ENCODE data around the gene RAD51B. TPM values are rescaled to one million over a fixed set of nuclear protein-coding genes. Genes with fewer than 3 reads are reported as not detected.
A peak's percentile ranks its signal among the peaks of the same experiment; 100 is the strongest.

RAD51B gene
- total RNA-seq, 1 experiment from 2014 or later = 20.0 TPM

DNA sequence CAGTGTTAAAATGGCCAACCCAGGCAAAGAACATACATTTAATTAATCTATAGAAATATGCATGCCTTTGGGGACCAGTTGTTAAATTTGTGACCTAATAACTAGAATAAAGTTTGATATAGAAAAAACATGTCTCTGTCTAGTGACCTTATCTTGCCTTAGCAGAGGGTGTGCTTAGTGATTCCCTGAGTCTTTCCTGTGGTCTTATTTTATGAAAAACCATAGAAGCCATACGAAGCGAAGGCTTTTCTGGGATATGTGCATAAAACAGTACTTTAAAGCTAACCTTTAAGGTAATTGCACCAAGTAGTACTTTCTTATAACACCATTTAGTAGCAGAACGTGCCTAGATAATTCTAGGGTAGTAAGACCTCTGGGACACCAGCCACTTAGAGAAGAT lies 593.9 kb downstream of the RAD51B start:
- CTCF ChIA-PET = no interaction called here
- peak overlapping the region; percentile 84; the same call in 1 of the 2 replicates for H3K27ac ChIP-seq (ENCODE audit: low read depth, low read length)

DNA sequence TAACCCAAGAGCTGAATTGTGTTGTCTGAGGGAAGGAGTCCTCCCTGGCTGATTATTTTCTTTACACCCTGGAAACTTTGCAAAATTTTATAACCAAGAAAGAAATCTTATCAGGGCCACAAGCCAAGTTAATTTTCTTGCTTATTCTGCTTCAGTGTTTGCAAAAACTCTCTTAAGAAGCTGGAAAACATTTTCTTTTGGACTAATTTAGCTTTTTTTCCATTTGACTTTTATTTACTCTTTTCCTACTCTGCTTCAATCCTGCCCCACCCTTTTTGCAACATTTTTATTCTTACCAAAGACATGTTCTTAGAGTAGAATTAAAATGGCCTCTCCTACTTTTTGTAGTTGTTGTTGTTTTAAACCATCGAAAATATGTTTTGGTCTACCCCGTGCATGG lies 594.5 kb downstream of the RAD51B start:
- no peaks in the 10 kb centered on the region for H4K20me1 ChIP-seq (ENCODE audit: insufficient read depth)
- H3K9ac ChIP-seq (ENCODE audit: low read length) = no peak overlapping the region
- POLR2A ChIA-PET = no interaction called here
- no peak overlapping the region for H3K4me2 ChIP-seq (ENCODE audit: low read length)
- RAD21 ChIA-PET (ENCODE audit: low non-redundant PET in 1 of 2, low total read pairs in 2 of 2, uncharacterized antibody in 2 of 2, unreplicated experiment in 2 of 2) = no interaction called here
- no peak overlapping the region for H3K4me3 ChIP-seq (replicated peaks in 1 of 2; ENCODE audit: low read depth in 1 of 2, low read length in 2 of 2)
- no peaks in the 10 kb centered on the region for H3K27me3 ChIP-seq (ENCODE audit: insufficient read depth, low read length)
- H3K27ac ChIP-seq (ENCODE audit: low read depth, low read length) = peak overlapping the region; percentile 84; the same call in 1 of the 2 replicates
- no peaks in the 10 kb centered on the region for H3K36me3 ChIP-seq (ENCODE audit: control insufficient read depth in 1 of 2, insufficient read depth in 2 of 2, low read length in 2 of 2)
- DNase-seq (ENCODE audit: low read depth, low spot score) = no peak
- H3K79me2 ChIP-seq (ENCODE audit: insufficient read depth, low read length) = no peaks in the 10 kb centered on the region
- H2AFZ ChIP-seq (ENCODE audit: low read depth, low read length, poor library complexity, severe bottlenecking) = no peak overlapping the region
- H3K4me1 ChIP-seq (ENCODE audit: control insufficient read depth in 1 of 2, insufficient read depth in 2 of 2, low read length in 2 of 2) = peaks cover 49 to 55% of the 10 kb centered on the region in 2 experiments
- CTCF ChIA-PET = no interaction called here
- no peak for ATAC-seq
- intact Hi-C loops (cut with micrococcal nuclease) = no loop called here
- H3K9me2 ChIP-seq (ENCODE audit: insufficient read depth) = no peaks in the 10 kb centered on the region
- no TSS peak for BruUV-seq (replicated peaks)
- H3K9me3 ChIP-seq (ENCODE audit: control insufficient read depth in 1 of 2, insufficient read depth in 1 of 2, low read depth in 1 of 2, low read length in 2 of 2) = no peaks in the 10 kb centered on the region
- TF ChIP-seq CEBPB (IDR thresholded peaks at IDR 0.05; ENCODE audit: low read depth) (no peak), JUND (IDR thresholded peaks at IDR 0.05) (no peak), YY1 (IDR thresholded peaks at IDR 0.05; ENCODE audit: extremely low read depth, insufficient replicate concordance, low read depth, low read length) (no peak), TCF7L2 (IDR thresholded peaks at IDR 0.05; ENCODE audit: borderline replicate concordance, extremely low read depth, insufficient read depth, insufficient read length) (no peak), ZNF274 (IDR thresholded peaks at IDR 0.05; ENCODE audit: low read depth, low read length) (no peak), ELF1 (IDR thresholded peaks at IDR 0.05; ENCODE audit: borderline replicate concordance, low read depth) (no peak), SIN3A (IDR thresholded peaks at IDR 0.05; ENCODE audit: low read depth) (no peak), RAD21 (IDR thresholded peaks at IDR 0.05; ENCODE audit: low read depth) (no peak), POLR2A (IDR thresholded peaks at IDR 0.05; ENCODE audit: borderline replicate concordance, extremely low read depth, insufficient read depth, insufficient read length) (no peak), CBX3 (IDR thresholded peaks at IDR 0.05; ENCODE audit: low read depth) (no peak), EGR1 (IDR thresholded peaks at IDR 0.05; ENCODE audit: low read depth) (no peak), EZH2 (IDR thresholded peaks at IDR 0.05) (no peak), ZFX (IDR thresholded peaks at IDR 0.05) (no peak), FOSL1 (IDR thresholded peaks at IDR 0.05; ENCODE audit: low read depth) (no peak)
- TF ChIP-seq, protein P1, sequence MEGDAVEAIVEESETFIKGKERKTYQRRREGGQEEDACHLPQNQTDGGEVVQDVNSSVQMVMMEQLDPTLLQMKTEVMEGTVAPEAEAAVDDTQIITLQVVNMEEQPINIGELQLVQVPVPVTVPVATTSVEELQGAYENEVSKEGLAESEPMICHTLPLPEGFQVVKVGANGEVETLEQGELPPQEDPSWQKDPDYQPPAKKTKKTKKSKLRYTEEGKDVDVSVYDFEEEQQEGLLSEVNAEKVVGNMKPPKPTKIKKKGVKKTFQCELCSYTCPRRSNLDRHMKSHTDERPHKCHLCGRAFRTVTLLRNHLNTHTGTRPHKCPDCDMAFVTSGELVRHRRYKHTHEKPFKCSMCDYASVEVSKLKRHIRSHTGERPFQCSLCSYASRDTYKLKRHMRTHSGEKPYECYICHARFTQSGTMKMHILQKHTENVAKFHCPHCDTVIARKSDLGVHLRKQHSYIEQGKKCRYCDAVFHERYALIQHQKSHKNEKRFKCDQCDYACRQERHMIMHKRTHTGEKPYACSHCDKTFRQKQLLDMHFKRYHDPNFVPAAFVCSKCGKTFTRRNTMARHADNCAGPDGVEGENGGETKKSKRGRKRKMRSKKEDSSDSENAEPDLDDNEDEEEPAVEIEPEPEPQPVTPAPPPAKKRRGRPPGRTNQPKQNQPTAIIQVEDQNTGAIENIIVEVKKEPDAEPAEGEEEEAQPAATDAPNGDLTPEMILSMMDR (IDR thresholded peaks at IDR 0.05 in 2 of 3, conservative IDR thresholded peaks at IDR 0.05 in 1 of 3; ENCODE audit: borderline replicate concordance in 1 of 3, insufficient read depth in 1 of 3, low read depth in 2 of 3, low read length in 2 of 3) = no peak
- TF ChIP-seq, protein P2, sequence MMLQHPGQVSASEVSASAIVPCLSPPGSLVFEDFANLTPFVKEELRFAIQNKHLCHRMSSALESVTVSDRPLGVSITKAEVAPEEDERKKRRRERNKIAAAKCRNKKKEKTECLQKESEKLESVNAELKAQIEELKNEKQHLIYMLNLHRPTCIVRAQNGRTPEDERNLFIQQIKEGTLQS (IDR thresholded peaks at IDR 0.05) = no peak
- TF ChIP-seq, protein P3, sequence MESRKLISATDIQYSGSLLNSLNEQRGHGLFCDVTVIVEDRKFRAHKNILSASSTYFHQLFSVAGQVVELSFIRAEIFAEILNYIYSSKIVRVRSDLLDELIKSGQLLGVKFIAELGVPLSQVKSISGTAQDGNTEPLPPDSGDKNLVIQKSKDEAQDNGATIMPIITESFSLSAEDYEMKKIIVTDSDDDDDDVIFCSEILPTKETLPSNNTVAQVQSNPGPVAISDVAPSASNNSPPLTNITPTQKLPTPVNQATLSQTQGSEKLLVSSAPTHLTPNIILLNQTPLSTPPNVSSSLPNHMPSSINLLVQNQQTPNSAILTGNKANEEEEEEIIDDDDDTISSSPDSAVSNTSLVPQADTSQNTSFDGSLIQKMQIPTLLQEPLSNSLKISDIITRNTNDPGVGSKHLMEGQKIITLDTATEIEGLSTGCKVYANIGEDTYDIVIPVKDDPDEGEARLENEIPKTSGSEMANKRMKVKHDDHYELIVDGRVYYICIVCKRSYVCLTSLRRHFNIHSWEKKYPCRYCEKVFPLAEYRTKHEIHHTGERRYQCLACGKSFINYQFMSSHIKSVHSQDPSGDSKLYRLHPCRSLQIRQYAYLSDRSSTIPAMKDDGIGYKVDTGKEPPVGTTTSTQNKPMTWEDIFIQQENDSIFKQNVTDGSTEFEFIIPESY (IDR thresholded peaks at IDR 0.05; ENCODE audit: extremely low read depth, insufficient replicate concordance, low read length) = no peak

More for the DNA sequence above, 593.9 kb downstream of the RAD51B start:
- DNase-seq (ENCODE audit: low read depth, low spot score) = no peak
- no peak for TF ChIP-seq CBX3 (IDR thresholded peaks at IDR 0.05; ENCODE audit: low read depth)
- TF ChIP-seq SIN3A (IDR thresholded peaks at IDR 0.05; ENCODE audit: low read depth) = no peak
- no peak for TF ChIP-seq ZNF274 (IDR thresholded peaks at IDR 0.05; ENCODE audit: low read depth, low read length)
- TF ChIP-seq YY1 (IDR thresholded peaks at IDR 0.05; ENCODE audit: extremely low read depth, insufficient replicate concordance, low read depth, low read length) = no peak
- ChIA-PET POLR2A (no interaction called here), RAD21 (ENCODE audit: low non-redundant PET in 1 of 2, low total read pairs in 2 of 2, uncharacterized antibody in 2 of 2, unreplicated experiment in 2 of 2) (no interaction called here)
- intact Hi-C loops (cut with micrococcal nuclease) = no loop called here
- H3K36me3 ChIP-seq (ENCODE audit: control insufficient read depth in 1 of 2, insufficient read depth in 2 of 2, low read length in 2 of 2) = no peaks in the 10 kb centered on the region
- H3K4me1 ChIP-seq (ENCODE audit: control insufficient read depth in 1 of 2, insufficient read depth in 2 of 2, low read length in 2 of 2) = peaks cover 54 to 61% of the 10 kb centered on the region in 2 experiments
- no peaks in the 10 kb centered on the region for H3K9me2 ChIP-seq (ENCODE audit: insufficient read depth)
- H3K4me3 ChIP-seq (replicated peaks in 1 of 2; ENCODE audit: low read depth in 1 of 2, low read length in 2 of 2) = no peak overlapping the region
- H3K4me2 ChIP-seq (ENCODE audit: low read length) = peak overlapping the region; percentile 70
- no peaks in the 10 kb centered on the region for H4K20me1 ChIP-seq (ENCODE audit: insufficient read depth)
- H3K9ac ChIP-seq (ENCODE audit: low read length) = no peak overlapping the region
- TSS peak; percentile 35 for BruUV-seq (replicated peaks)
- H3K27me3 ChIP-seq (ENCODE audit: insufficient read depth, low read length) = no peaks in the 10 kb centered on the region
- no peak overlapping the region for H2AFZ ChIP-seq (ENCODE audit: low read depth, low read length, poor library complexity, severe bottlenecking)
- H3K9me3 ChIP-seq (ENCODE audit: control insufficient read depth in 1 of 2, insufficient read depth in 1 of 2, low read depth in 1 of 2, low read length in 2 of 2) = no peaks in the 10 kb centered on the region
- H3K79me2 ChIP-seq (ENCODE audit: insufficient read depth, low read length) = no peaks in the 10 kb centered on the region
- ATAC-seq = no peak

Data from HCT116 (cell line).